Osteoblast (primary cell): ENCODE results near the gene APAF1. TPM values are rescaled to one million over a fixed set of nuclear protein-coding genes. Genes with fewer than 3 reads are reported as not detected.

Source experiments
- DNase-seq: peaks from one replicate; pipeline ENCODE4 v3.0.0; 2011; ENCODE audit warnings: low spot score, mixed read lengths; ENCODE audit not compliant: insufficient read length; ENCODE audit errors: missing footprints
- H2AFZ ChIP-seq: 2 replicates; pipeline ENCODE4 v1.6.0; 2011; ENCODE audit warnings: mild to moderate bottlenecking, low read length
- H3K27ac ChIP-seq: 2 replicates; pipeline ENCODE4 v1.5.1; 2011; ENCODE audit warnings: mild to moderate bottlenecking, low read depth, low read length, moderate library complexity
- H3K27me3 ChIP-seq: 2 replicates; pipeline ENCODE4 v1.6.0; 2012; ENCODE audit warnings: mild to moderate bottlenecking, control low read depth, inconsistent platforms, low read length, moderate library complexity; ENCODE audit not compliant: insufficient read depth
- H3K36me3 ChIP-seq: 2 replicates; pipeline ENCODE4 v1.5.1; 2011; ENCODE audit warnings: mild to moderate bottlenecking, low read length, control low read depth, moderate library complexity; ENCODE audit not compliant: insufficient read depth
- H3K4me1 ChIP-seq: 2 replicates; pipeline ENCODE4 v1.5.1; 2011; ENCODE audit warnings: mild to moderate bottlenecking, low read length, control low read depth, moderate library complexity; ENCODE audit not compliant: insufficient read depth
- H3K4me2 ChIP-seq: 2 replicates; pipeline ENCODE4 v1.6.0; 2011; ENCODE audit warnings: mild to moderate bottlenecking, low read length; ENCODE audit not compliant: insufficient read depth
- H3K4me3 ChIP-seq: fragments of 200-600 bp; sonication (generic); 3 replicates; pipeline ENCODE4 v1.5.1; 2012; ENCODE audit warnings: mild to moderate bottlenecking, low read length, inconsistent platforms; ENCODE audit not compliant: insufficient read depth
- H3K79me2 ChIP-seq: 2 replicates; pipeline ENCODE4 v1.6.0; 2012; ENCODE audit warnings: mild to moderate bottlenecking, low read length, control low read depth, inconsistent platforms; ENCODE audit not compliant: insufficient read depth
- H3K9me3 ChIP-seq: 2 replicates; pipeline ENCODE4 v1.5.1; 2011; ENCODE audit warnings: low read depth, low read length, control low read depth
- H4K20me1 ChIP-seq: 2 replicates; pipeline ENCODE4 v1.6.0; 2012; ENCODE audit warnings: mild to moderate bottlenecking, low read length, control low read depth; ENCODE audit not compliant: insufficient read depth
- total RNA-seq: library from RNA; depleted of rRNA; stranded (reverse); fragments of >200 nt; gene quantifications from 2 replicates; pipeline ENCODE4 v1.2.3, GENCODE V29; 2012
- TF ChIP-seq, protein P1 (sequence below): IDR thresholded peaks from 2 replicates; pipeline ENCODE4 v1.5.1; 2011; ENCODE audit warnings: mild to moderate bottlenecking, low read depth, low read length, moderate library complexity; ENCODE audit errors: extremely low read depth

APAF1 gene
- total RNA-seq, 1 donor, result 15.2 TPM

DNA sequence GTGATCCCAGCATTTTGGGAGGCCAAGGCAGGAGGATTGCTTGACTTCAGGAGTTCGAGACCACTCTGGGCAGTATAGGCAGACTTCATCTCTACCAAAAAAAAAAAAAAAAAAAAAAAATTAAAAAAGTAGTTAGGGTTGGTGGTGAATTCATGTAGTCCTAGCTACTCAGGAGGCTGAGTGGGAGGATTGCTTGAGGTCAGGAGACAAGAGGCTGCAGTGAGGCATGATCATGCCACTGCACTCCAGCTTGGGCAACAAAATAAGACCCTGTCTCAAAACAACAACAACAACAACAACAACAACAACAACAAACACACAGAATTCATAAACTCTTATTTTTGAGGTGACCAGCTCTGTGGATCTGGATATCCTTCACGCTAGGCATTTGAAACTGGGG, 34.5 kb upstream of the APAF1 start:
- TF ChIP-seq, protein P1, sequence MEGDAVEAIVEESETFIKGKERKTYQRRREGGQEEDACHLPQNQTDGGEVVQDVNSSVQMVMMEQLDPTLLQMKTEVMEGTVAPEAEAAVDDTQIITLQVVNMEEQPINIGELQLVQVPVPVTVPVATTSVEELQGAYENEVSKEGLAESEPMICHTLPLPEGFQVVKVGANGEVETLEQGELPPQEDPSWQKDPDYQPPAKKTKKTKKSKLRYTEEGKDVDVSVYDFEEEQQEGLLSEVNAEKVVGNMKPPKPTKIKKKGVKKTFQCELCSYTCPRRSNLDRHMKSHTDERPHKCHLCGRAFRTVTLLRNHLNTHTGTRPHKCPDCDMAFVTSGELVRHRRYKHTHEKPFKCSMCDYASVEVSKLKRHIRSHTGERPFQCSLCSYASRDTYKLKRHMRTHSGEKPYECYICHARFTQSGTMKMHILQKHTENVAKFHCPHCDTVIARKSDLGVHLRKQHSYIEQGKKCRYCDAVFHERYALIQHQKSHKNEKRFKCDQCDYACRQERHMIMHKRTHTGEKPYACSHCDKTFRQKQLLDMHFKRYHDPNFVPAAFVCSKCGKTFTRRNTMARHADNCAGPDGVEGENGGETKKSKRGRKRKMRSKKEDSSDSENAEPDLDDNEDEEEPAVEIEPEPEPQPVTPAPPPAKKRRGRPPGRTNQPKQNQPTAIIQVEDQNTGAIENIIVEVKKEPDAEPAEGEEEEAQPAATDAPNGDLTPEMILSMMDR, result no peak
- no peaks in the 10 kb centered on the region for H3K4me1 ChIP-seq
- no peaks in the 10 kb centered on the region for H4K20me1 ChIP-seq
- H3K27me3 ChIP-seq, result no peaks in the 10 kb centered on the region
- H3K4me3 ChIP-seq, result no peak overlapping the region
- H3K9me3 ChIP-seq, result no peaks in the 10 kb centered on the region
- H3K36me3 ChIP-seq, result no peaks in the 10 kb centered on the region
- no peak overlapping the region for H3K27ac ChIP-seq
- H2AFZ ChIP-seq, result no peak overlapping the region
- no peaks in the 10 kb centered on the region for H3K79me2 ChIP-seq
- no peak overlapping the region for H3K4me2 ChIP-seq
- DNase-seq, result no peak

DNA sequence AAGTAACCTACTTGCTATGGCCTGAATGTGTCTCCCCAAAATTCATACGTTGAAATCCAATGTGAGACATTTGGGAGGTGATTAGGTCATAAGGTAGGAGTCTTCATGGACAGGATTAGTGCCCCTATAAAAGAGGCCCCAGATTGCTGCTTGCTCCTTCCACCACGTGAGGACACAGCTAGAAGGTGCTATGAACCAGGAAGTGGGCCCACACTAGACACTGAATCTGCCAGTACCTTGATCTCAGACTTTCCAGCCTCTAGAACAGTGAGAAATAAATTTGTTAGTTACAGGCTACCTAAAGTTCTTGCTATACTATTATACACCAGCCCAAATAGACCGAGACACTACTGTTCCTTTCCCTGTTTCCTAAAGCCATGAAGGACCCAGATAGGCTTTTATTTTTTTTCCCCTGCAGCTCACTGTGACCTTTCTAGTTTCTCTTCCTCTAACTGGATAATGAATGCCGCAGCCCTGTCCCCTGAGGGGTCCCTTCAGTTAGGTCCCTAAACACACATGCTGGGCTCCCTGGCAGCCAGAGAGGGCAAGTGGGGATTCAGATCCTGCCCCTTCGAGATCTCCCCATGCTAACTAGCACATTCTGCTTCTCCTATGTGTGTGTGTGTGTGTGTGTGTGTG, 32.3 kb upstream of the APAF1 start:
- no peaks in the 10 kb centered on the region for H3K36me3 ChIP-seq
- H4K20me1 ChIP-seq, result no peaks in the 10 kb centered on the region
- no peak overlapping the region for H3K4me2 ChIP-seq
- TF ChIP-seq, protein P1, result no peak
- no peak overlapping the region for H3K27ac ChIP-seq
- no peaks in the 10 kb centered on the region for H3K27me3 ChIP-seq
- no peaks in the 10 kb centered on the region for H3K9me3 ChIP-seq
- DNase-seq, result no peak
- no peak overlapping the region for H2AFZ ChIP-seq
- no peaks in the 10 kb centered on the region for H3K4me1 ChIP-seq
- no peaks in the 10 kb centered on the region for H3K79me2 ChIP-seq
- no peak overlapping the region for H3K4me3 ChIP-seq

DNA sequence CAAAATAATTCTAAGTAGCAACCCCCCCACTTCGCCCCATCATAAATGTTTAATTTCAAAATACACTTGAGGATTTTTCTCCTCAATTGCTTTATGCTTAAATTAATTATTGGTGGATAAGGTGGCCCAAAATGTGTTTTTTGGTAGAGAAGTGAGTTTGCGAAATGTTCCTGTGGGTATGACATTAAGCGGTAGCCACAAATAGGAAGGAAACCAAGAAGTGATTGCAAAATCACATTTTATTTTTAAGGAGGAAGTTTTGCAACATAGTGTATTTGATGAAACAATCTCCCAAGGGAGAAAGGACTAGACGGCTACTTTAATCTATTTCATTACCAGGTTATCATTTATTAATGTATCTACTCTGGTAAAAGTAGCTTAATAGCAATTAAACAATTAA, 26.1 kb upstream of the APAF1 start:
- peak; percentile 60 for DNase-seq
- TF ChIP-seq, protein P1, result no peak
- no peaks in the 10 kb centered on the region for H3K27me3 ChIP-seq

DNA sequence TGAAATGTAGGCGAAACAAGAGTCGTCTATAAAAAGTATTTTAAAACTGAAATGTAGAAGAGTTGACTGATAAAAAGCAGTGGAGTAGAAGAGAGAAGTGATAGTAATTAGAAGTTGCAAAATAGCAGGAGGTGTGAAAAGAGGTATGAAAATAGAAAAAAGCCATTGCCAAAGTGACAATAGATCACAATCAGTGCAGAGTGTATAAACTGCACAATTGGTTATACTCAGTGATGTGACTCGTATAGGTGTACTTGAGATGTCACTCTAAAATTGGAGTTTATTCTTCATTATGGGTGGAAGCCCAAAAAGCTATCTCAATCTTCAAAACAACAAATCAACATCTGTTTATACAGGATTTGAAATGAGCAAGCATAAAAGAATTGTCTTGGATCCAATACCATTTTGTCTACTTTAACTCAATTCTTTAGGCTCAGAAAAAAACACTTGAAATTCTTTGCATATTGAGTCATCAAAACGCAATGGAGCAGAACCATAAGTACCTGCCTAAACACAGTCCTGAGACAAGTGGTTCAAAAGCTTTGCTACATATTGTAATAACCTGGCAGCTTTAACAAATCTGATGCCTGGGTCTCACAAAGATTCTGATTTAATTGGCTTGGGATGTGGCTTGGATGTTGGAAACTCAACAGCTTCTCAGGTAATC, 9.3 kb upstream of the APAF1 start:
- H3K4me1 ChIP-seq, result peaks cover 9% of the 10 kb centered on the region
- peak overlapping the region; percentile 21 for H3K4me2 ChIP-seq
- TF ChIP-seq, protein P1, result no peak
- no peak overlapping the region for H3K27ac ChIP-seq
- no peak overlapping the region for H2AFZ ChIP-seq
- H4K20me1 ChIP-seq, result peaks cover 19% of the 10 kb centered on the region
- H3K36me3 ChIP-seq, result peaks cover 18% of the 10 kb centered on the region
- peak; percentile 63 for DNase-seq
- peaks cover 79% of the 10 kb centered on the region for H3K79me2 ChIP-seq
- H3K27me3 ChIP-seq, result no peaks in the 10 kb centered on the region
- no peaks in the 10 kb centered on the region for H3K9me3 ChIP-seq
- H3K4me3 ChIP-seq, result no peak overlapping the region

More for the DNA sequence above, 26.1 kb upstream of the APAF1 start:
- H3K4me1 ChIP-seq, result peaks cover 10% of the 10 kb centered on the region
- peak overlapping the region; percentile 19 for H3K27ac ChIP-seq
- H2AFZ ChIP-seq, result no peak overlapping the region
- no peak overlapping the region for H3K4me3 ChIP-seq
- no peaks in the 10 kb centered on the region for H4K20me1 ChIP-seq
- no peaks in the 10 kb centered on the region for H3K36me3 ChIP-seq
- H3K79me2 ChIP-seq, result peaks cover 2% of the 10 kb centered on the region
- peak overlapping the region; percentile 1 for H3K4me2 ChIP-seq
- no peaks in the 10 kb centered on the region for H3K9me3 ChIP-seq
